K562 (cell line): ENCODE data around the gene ZSWIM8. TPM values are rescaled to one million over a fixed set of nuclear protein-coding genes. Genes with fewer than 3 reads are reported as not detected.

ENCODE experiments used
- ATAC-seq: fragments of 200-7000 bp; cut with Tn5 transposase; 3 replicates; pipeline ENCODE4 v1.9.1; 2020; ENCODE audit warnings: moderate library complexity
- BruUV-seq: library from RNA; stranded (reverse); fragments of 400-500 nt; replicated peaks from 2 replicates; lab custom pipeline; 2021; lab: Mats Ljungman, UMichigan
- CTCF ChIA-PET: fragments of 300-600 bp; formaldehyde crosslinking; extraction: SDS; loops from one replicate; lab custom pipeline; 2021; ENCODE audit warnings: low intra/inter-chr PET ratio; lab: Yijun Ruan, JAX
- POLR2A ChIA-PET: fragments of 300-600, 350-650 bp; sonication (Branson Sonifier 250); formaldehyde crosslinking; extraction: SDS; loops from one replicate; lab custom pipeline; 2021; ENCODE audit warnings: antibody characterized with exemption, inconsistent platforms; lab: Yijun Ruan, JAX
- DNase-seq, 4 experiments: peaks; one replicate each; pipeline versions ENCODE4 v3.0.0 to v3.0.0-alpha.2; 2011 to 2018; ENCODE audit warnings: low spot score in 3 of 4, mixed read lengths in 3 of 4; ENCODE audit errors: extremely low read depth in 1 of 4
- FAIRE-seq: peaks from 2 replicates; lab custom pipeline; 2011; peaks lifted over from hg19 to GRCh38; lab: Jason Lieb, UNC
- H2AFZ ChIP-seq: 2 replicates; pipeline ENCODE4 v1.6.0; 2011; ENCODE audit warnings: low read depth, low read length, control low read depth, inconsistent platforms
- H3K27ac ChIP-seq: fragments of 200-600 bp; 3 replicates; pipeline ENCODE4 v1.8.0; 2011; ENCODE audit warnings: low read depth, mild to moderate bottlenecking, control low read depth, inconsistent platforms, low read length, moderate library complexity, mixed read lengths; ENCODE audit errors: extremely low read depth
- H3K27me3 ChIP-seq, 2 experiments: fragments of 300-600 bp in 1 of 2; 2 replicates in 1 of 2; 3 replicates in 1 of 2; pipeline versions ENCODE4 v1.6.0 to v1.8.0; 2011; ENCODE audit warnings: inconsistent platforms in 2 of 2, low read length in 2 of 2, mild to moderate bottlenecking in 1 of 2, mixed read lengths in 1 of 2, moderate library complexity in 1 of 2; ENCODE audit not compliant: control insufficient read depth in 2 of 2, insufficient read depth in 2 of 2
- H3K36me3 ChIP-seq: fragments of 300-600 bp; 3 replicates; pipeline ENCODE4 v1.8.0; 2011; ENCODE audit warnings: mild to moderate bottlenecking, low read length, inconsistent platforms; ENCODE audit not compliant: control insufficient read depth, insufficient read depth
- H3K4me1 ChIP-seq, 2 experiments: fragments of 200-600 bp in 1 of 2; replicated peaks in 1 of 2; 2 replicates in 1 of 2; 3 replicates in 1 of 2; pipeline versions ENCODE4 v1.5.1 to v1.8.0; 2011; ENCODE audit warnings: inconsistent platforms in 2 of 2, low read length in 2 of 2, mild to moderate bottlenecking in 1 of 2, mixed read lengths in 1 of 2, moderate library complexity in 1 of 2; ENCODE audit not compliant: control insufficient read depth in 2 of 2, insufficient read depth in 2 of 2
- H3K4me2 ChIP-seq: 2 replicates; pipeline ENCODE4 v1.6.1; 2011; ENCODE audit warnings: low read length, control low read depth, inconsistent platforms, mixed read lengths; ENCODE audit not compliant: insufficient read depth
- H3K4me3 ChIP-seq: fragments of 200-600 bp; sonication (generic), shearing (Covaris generic); 2 replicates; pipeline ENCODE4 v1.5.1; 2016; ENCODE audit warnings: control low read depth, inconsistent platforms
- H3K79me2 ChIP-seq: fragments of 200-600 bp; 3 replicates; pipeline ENCODE4 v1.8.0; 2011; ENCODE audit warnings: low read length, inconsistent platforms; ENCODE audit not compliant: control insufficient read depth, insufficient read depth
- H3K9ac ChIP-seq, 2 experiments: 2 replicates each; pipeline versions ENCODE4 v1.6.0 to v1.6.1; 2011; ENCODE audit warnings: low read depth in 2 of 2, low read length in 2 of 2, control low read depth in 1 of 2, inconsistent platforms in 1 of 2, mild to moderate bottlenecking in 1 of 2, mixed read lengths in 1 of 2; ENCODE audit not compliant: insufficient read depth in 1 of 2
- H3K9me1 ChIP-seq: one replicate; pipeline ENCODE4 v1.6.0; 2011; ENCODE audit warnings: inconsistent platforms, mild to moderate bottlenecking, low read length, moderate library complexity; ENCODE audit not compliant: control insufficient read depth, insufficient read depth
- H3K9me3 ChIP-seq: replicated peaks from 2 replicates; pipeline ENCODE4 v1.5.1; 2011; ENCODE audit warnings: low read depth, low read length, inconsistent platforms; ENCODE audit not compliant: control insufficient read depth, insufficient read depth
- H4K20me1 ChIP-seq: replicated peaks from 2 replicates; pipeline ENCODE4 v1.6.1; 2011; ENCODE audit warnings: low read length, inconsistent platforms, mixed read lengths; ENCODE audit not compliant: control insufficient read depth, insufficient read depth
- NR2C2 ChIP-seq, 2 experiments: fragments of 200-800 bp in 1 of 2; sonication (Bioruptor generic) in 1 of 2; sonication (generic) in 1 of 2; formaldehyde crosslinking in 1 of 2; IDR thresholded peaks; 2 replicates each; pipeline versions ENCODE4 v1.6.1 to v1.8.0; 2016 to 2022; ENCODE audit warnings: mild to moderate bottlenecking in 1 of 2, missing compliant biosample characterization in 1 of 2, missing genetic modification characterization in 1 of 2, missing genetic modification reagents in 1 of 2
- POLR2G ChIP-seq: fragments of 200-400 bp; formaldehyde crosslinking; IDR thresholded peaks from 2 replicates; pipeline ENCODE4 v1.6.1; 2017; ENCODE audit warnings: low read depth, mild to moderate bottlenecking, antibody characterized with exemption, low read length, moderate library complexity
- WGBS: fragments of 100-300 bp; shearing (Covaris generic); methylation state at CpG from one replicate; pipeline ENCODE4 v1.1.6; 2016; ENCODE audit warnings: low coverage, mixed read lengths; ENCODE audit not compliant: insufficient coverage; ENCODE audit errors: missing lambda C conversion rate; 5-methylcytosine and 5-hydroxymethylcytosine counted together
- in situ Hi-C: fragments of 300-500 bp; cut with MboI; formaldehyde crosslinking; loops from 4 replicates; pipeline ENCODE4 v1.15.0; 2018; ENCODE audit warnings: inconsistent platforms, mixed read lengths
- intact Hi-C: fragments of 100-400 bp; cut with micrococcal nuclease; formaldehyde crosslinking; loops from 2 replicates; pipeline ENCODE4 v1.14.2; 2022
- polyA plus RNA-seq, 8 experiments: library from polyadenylated mRNA; depleted of rRNA in 4 of 8; stranded (reverse) in 5 of 8; unstranded in 3 of 8; fragments of >200 nt; fragmentation: Nextera tagmentation in 2 of 8; fragmentation: Illumina TruSeq in 1 of 8; extraction: Ambion mirVana in 2 of 8; extraction: Trizol in 1 of 8; gene quantifications; 2 replicates each; pipeline versions ENCODE4 v1.2.1 to v1.2.3, GENCODE V29; 2011 to 2014; ENCODE audit warnings: inconsistent platforms in 1 of 8, missing spikeins in 1 of 8
- total RNA-seq, 7 experiments: library from RNA; depleted of rRNA in 6 of 7; stranded (reverse); fragments of >200 nt in 6 of 7; fragmentation: Illumina TruSeq in 2 of 7; extraction: Trizol in 2 of 7; gene quantifications; 2 replicates each; pipeline versions ENCODE4 v1.2.1 to v1.2.3, GENCODE V29; 2011 to 2021; ENCODE audit warnings: low replicate concordance in 1 of 7
- TF ChIP-seq, protein P1 (sequence below): IDR thresholded peaks from 2 replicates; pipeline ENCODE4 v1.6.1; 2016; ENCODE audit warnings: missing genetic modification characterization, missing compliant biosample characterization

ZSWIM8 gene
- total and polyA plus RNA-seq, 9 of the 15 experiments (the other 6 are each of a cell fraction or from before 2014, with no cell fraction given) = 5.6 to 47.8 (median 26.7) TPM

DNA sequence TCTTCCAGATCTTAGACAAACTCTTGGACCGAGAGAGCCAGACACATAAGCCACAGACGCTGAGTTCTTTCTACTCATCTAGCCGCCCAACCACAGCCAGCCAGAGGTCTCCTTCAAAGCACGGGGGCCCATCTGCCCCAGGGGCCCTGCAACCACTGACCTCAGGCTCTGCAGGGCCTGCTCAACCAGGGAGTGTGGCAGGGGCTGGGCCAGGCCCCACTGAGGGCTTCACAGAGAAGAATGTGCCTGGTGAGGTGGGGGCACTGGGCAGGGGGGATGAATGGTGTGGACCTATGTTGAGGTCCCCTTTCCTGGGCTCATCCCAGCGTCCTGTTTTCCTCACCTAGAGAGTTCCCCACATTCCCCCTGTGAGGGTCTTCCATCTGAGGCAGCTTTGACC is 11.4 kb downstream of the ZSWIM8 start:
- Histone ChIP-seq H3K27ac (no peak overlapping the region), H3K9me3 (no peaks in the 10 kb centered on the region), H3K4me3 (no peak overlapping the region), H3K4me1 (peaks cover 0 to 10% of the 10 kb centered on the region in 2 experiments; a peak in 2 of 5 replicates), H3K4me2 (no peak overlapping the region), H3K79me2 (no peaks in the 10 kb centered on the region), H4K20me1 (no peaks in the 10 kb centered on the region; the same call in 1 of the 2 replicates), H3K9me1 (peaks cover 8% of the 10 kb centered on the region), H3K36me3 (peaks cover 91% of the 10 kb centered on the region; the same call in 2 of the 3 replicates), H3K9ac (no peak overlapping the region), H2AFZ (no peak overlapping the region), H3K27me3 (no peaks in the 10 kb centered on the region)
- in situ Hi-C loops (no loop called here), intact Hi-C loops (no loop called here)
- ATAC-seq = no peak
- WGBS = 85% methylated on average over 4 of the region's 5 CpGs
- POLR2A ChIA-PET = interaction anchor here (0.6 to 9.0 kb wide), 6 partner anchors 10 to 78 kb away, joined by 3 to 61 read pairs (median 3); partner anchors contain the start of genes SEC24C and ZSWIM8
- CTCF ChIA-PET = no interaction called here
- BruUV-seq = no TSS peak
- FAIRE-seq = no peak
- TF ChIP-seq, protein P1, sequence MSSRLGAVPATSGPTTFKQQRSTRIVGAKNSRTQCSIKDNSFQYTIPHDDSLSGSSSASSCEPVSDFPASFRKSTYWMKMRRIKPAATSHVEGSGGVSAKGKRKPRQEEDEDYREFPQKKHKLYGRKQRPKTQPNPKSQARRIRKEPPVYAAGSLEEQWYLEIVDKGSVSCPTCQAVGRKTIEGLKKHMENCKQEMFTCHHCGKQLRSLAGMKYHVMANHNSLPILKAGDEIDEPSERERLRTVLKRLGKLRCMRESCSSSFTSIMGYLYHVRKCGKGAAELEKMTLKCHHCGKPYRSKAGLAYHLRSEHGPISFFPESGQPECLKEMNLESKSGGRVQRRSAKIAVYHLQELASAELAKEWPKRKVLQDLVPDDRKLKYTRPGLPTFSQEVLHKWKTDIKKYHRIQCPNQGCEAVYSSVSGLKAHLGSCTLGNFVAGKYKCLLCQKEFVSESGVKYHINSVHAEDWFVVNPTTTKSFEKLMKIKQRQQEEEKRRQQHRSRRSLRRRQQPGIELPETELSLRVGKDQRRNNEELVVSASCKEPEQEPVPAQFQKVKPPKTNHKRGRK (tag) = no peak
- TF ChIP-seq POLR2G = peak; percentile 74
- 0 out of 2 replicates have a peak, but pooled peaks have one; percentile 17 for TF ChIP-seq NR2C2 (CRISPR knock-in tag; IDR thresholded peaks at IDR 0.05)
- no peak for TF ChIP-seq NR2C2 (tag; IDR thresholded peaks at IDR 0.05)
- DNase-seq = no peak
